IMR-90 (cell line): ENCODE data around the gene SLC9A5. TPM values are rescaled to one million over a fixed set of nuclear protein-coding genes. Genes with fewer than 3 reads are reported as not detected.

Source experiments
- ATAC-seq: fragments of 200-7000 bp; cut with Tn5 transposase; 2 replicates; pipeline ENCODE4 v1.9.1; 2020; ENCODE audit warnings: low read depth, mild to moderate bottlenecking, moderate library complexity
- BruUV-seq: library from RNA; stranded (reverse); fragments of 400-500 nt; replicated peaks from 2 replicates; lab custom pipeline; 2021; lab: Mats Ljungman, UMichigan
- CTCF ChIA-PET: fragments of 300-600 bp; formaldehyde crosslinking; extraction: SDS; loops from one replicate; lab custom pipeline; 2021; ENCODE audit warnings: antibody characterized with exemption; lab: Yijun Ruan, JAX
- POLR2A ChIA-PET: fragments of 300-600 bp; sonication (Branson Sonifier 250); formaldehyde crosslinking; loops from one replicate; lab custom pipeline; 2022; ENCODE audit warnings: antibody characterized with exemption; ENCODE audit not compliant: unreplicated experiment; lab: Charles Lee
- DNase-seq: peaks from one replicate; pipeline ENCODE4 v3.0.0; 2013
- H2AFZ ChIP-seq: replicated peaks from 2 replicates; pipeline ENCODE3; 2013; ENCODE audit warnings: low read length, mild to moderate bottlenecking; ENCODE audit not compliant: poor library complexity
- H2AK5ac ChIP-seq: 2 replicates; pipeline ENCODE4 v1.6.1; 2013; ENCODE audit warnings: low read depth, low read length, inconsistent platforms
- H2AK9ac ChIP-seq: replicated peaks from 2 replicates; pipeline ENCODE3; 2013; ENCODE audit warnings: mild to moderate bottlenecking, low read depth, low read length, moderate library complexity; ENCODE audit not compliant: poor library complexity
- H2BK120ac ChIP-seq: 2 replicates; pipeline ENCODE4 v1.6.1; 2013; ENCODE audit warnings: low read depth, low read length, inconsistent platforms
- H2BK15ac ChIP-seq: 3 replicates; pipeline ENCODE4 v1.6.1; 2013; ENCODE audit warnings: low read depth, low read length, inconsistent platforms
- H2BK20ac ChIP-seq: 2 replicates; pipeline ENCODE4 v1.6.1; 2013; ENCODE audit warnings: low read depth, mild to moderate bottlenecking, inconsistent platforms, low read length, moderate library complexity
- H2BK5ac ChIP-seq: 2 replicates; pipeline ENCODE4 v1.6.1; 2013; ENCODE audit warnings: mild to moderate bottlenecking, low read depth, low read length, inconsistent platforms; ENCODE audit not compliant: poor library complexity, severe bottlenecking
- H3K14ac ChIP-seq: replicated peaks from 2 replicates; pipeline ENCODE4 v1.6.1; 2013; ENCODE audit warnings: low read depth, low read length, inconsistent platforms
- H3K18ac ChIP-seq: 2 replicates; pipeline ENCODE4 v1.6.1; 2013; ENCODE audit warnings: low read depth, low read length, control low read depth
- H3K23ac ChIP-seq: 2 replicates; pipeline ENCODE4 v1.6.1; 2013; ENCODE audit warnings: low read depth, low read length, inconsistent platforms
- H3K27ac ChIP-seq: 2 replicates; pipeline ENCODE4 v1.5.1; 2013; ENCODE audit warnings: mild to moderate bottlenecking, control low read depth, low read length; ENCODE audit not compliant: insufficient read depth
- H3K27me3 ChIP-seq: 2 replicates; pipeline ENCODE4 v1.6.1; 2013; ENCODE audit warnings: low read length; ENCODE audit not compliant: control insufficient read depth, insufficient read depth
- H3K36me3 ChIP-seq: 2 replicates; pipeline ENCODE4 v1.6.1; 2013; ENCODE audit warnings: low read length, mixed read lengths; ENCODE audit not compliant: control insufficient read depth, insufficient read depth
- H3K4ac ChIP-seq: 2 replicates; pipeline ENCODE4 v1.6.1; 2013; ENCODE audit warnings: low read depth, low read length, inconsistent platforms
- H3K4me1 ChIP-seq: 2 replicates; pipeline ENCODE4 v1.6.1; 2013; ENCODE audit warnings: low read length, mixed read lengths; ENCODE audit not compliant: control insufficient read depth, insufficient read depth
- H3K4me2 ChIP-seq: 2 replicates; pipeline ENCODE4 v1.6.1; 2013; ENCODE audit warnings: low read depth, mild to moderate bottlenecking, control low read depth, low read length, moderate library complexity
- H3K4me3 ChIP-seq: 2 replicates; pipeline ENCODE4 v1.5.1; 2013; ENCODE audit warnings: low read depth, mild to moderate bottlenecking, control low read depth, low read length, moderate library complexity; ENCODE audit not compliant: insufficient read depth
- H3K56ac ChIP-seq: 2 replicates; pipeline ENCODE4 v1.6.1; 2013; ENCODE audit warnings: low read length, inconsistent platforms; ENCODE audit not compliant: insufficient read depth; ENCODE audit errors: extremely low read depth
- H3K79me1 ChIP-seq, 2 experiments: 2 replicates each; pipeline ENCODE4 v1.6.1; 2013; ENCODE audit warnings: low read length in 2 of 2, inconsistent platforms in 1 of 2, low read depth in 1 of 2
- H3K9ac ChIP-seq: 2 replicates; pipeline ENCODE4 v1.6.1; 2013; ENCODE audit warnings: low read depth, low read length, control low read depth
- H3K9me1 ChIP-seq: 2 replicates; pipeline ENCODE4 v1.6.1; 2013; ENCODE audit warnings: low read length, inconsistent platforms; ENCODE audit not compliant: insufficient read depth
- H3K9me3 ChIP-seq: 2 replicates; pipeline ENCODE4 v1.6.1; 2013; ENCODE audit warnings: low read length; ENCODE audit not compliant: control insufficient read depth, insufficient read depth
- H4K20me1 ChIP-seq: 2 replicates; pipeline ENCODE4 v1.6.1; 2013; ENCODE audit warnings: low read length, inconsistent platforms; ENCODE audit not compliant: insufficient read depth
- H4K5ac ChIP-seq: 2 replicates; pipeline ENCODE4 v1.6.1; 2013; ENCODE audit warnings: mild to moderate bottlenecking, low read depth, low read length, control low read depth
- H4K8ac ChIP-seq, 2 experiments: 2 replicates each; pipeline ENCODE4 v1.6.1; 2013; ENCODE audit warnings: low read depth in 2 of 2, low read length in 2 of 2, control low read depth in 1 of 2, inconsistent platforms in 1 of 2
- H4K91ac ChIP-seq: 2 replicates; pipeline ENCODE4 v1.6.1; 2013; ENCODE audit warnings: low read depth, low read length, inconsistent platforms; ENCODE audit not compliant: insufficient read depth
- CEBPB ChIP-seq: IDR thresholded peaks from 2 replicates; pipeline ENCODE4 v1.6.1; 2012; ENCODE audit warnings: low read depth, low read length, improper control_type of control experiment
- CHD1 ChIP-seq: IDR thresholded peaks from 2 replicates; pipeline ENCODE4 v1.6.1; 2012; ENCODE audit warnings: low read depth, low read length, improper control_type of control experiment
- CTCF ChIP-seq: conservative IDR thresholded peaks from 2 replicates; pipeline ENCODE4 v1.5.1; 2012; ENCODE audit warnings: mild to moderate bottlenecking, low read depth, low read length, improper control_type of control experiment
- ELK1 ChIP-seq: fragments of 150-350 bp; IDR thresholded peaks from 2 replicates; pipeline ENCODE4 v1.6.1; 2016; ENCODE audit warnings: low read depth, mild to moderate bottlenecking, low read length, moderate library complexity, borderline replicate concordance
- FOS ChIP-seq: fragments of 150-350 bp; IDR thresholded peaks from 2 replicates; pipeline ENCODE4 v1.6.1; 2016; ENCODE audit warnings: low read depth, low read length
- MAFK ChIP-seq: IDR thresholded peaks from 2 replicates; pipeline ENCODE4 v1.6.1; 2012; ENCODE audit warnings: low read depth, low read length, improper control_type of control experiment
- MAZ ChIP-seq: IDR thresholded peaks from 2 replicates; pipeline ENCODE4 v1.6.1; 2012; ENCODE audit warnings: low read depth, mild to moderate bottlenecking, low read length, improper control_type of control experiment, moderate library complexity, borderline replicate concordance
- NFE2L2 ChIP-seq: fragments of 150-350 bp; IDR thresholded peaks from 2 replicates; pipeline ENCODE4 v1.6.1; 2016; ENCODE audit warnings: low read depth, mild to moderate bottlenecking, low read length
- POLR2A ChIP-seq: IDR thresholded peaks from 2 replicates; pipeline ENCODE4 v1.6.1; 2012; ENCODE audit warnings: mild to moderate bottlenecking, low read depth, low read length
- RAD21 ChIP-seq: IDR thresholded peaks from 2 replicates; pipeline ENCODE4 v1.6.1; 2012; ENCODE audit warnings: low read length, improper control_type of control experiment
- RCOR1 ChIP-seq: IDR thresholded peaks from 2 replicates; pipeline ENCODE4 v1.6.1; 2012; ENCODE audit warnings: mild to moderate bottlenecking, low read length, improper control_type of control experiment; ENCODE audit not compliant: insufficient replicate concordance
- SMC3 ChIP-seq: fragments of 150-350 bp; IDR thresholded peaks from 2 replicates; pipeline ENCODE4 v1.6.1; 2016; ENCODE audit warnings: low read depth, mild to moderate bottlenecking, antibody characterized with exemption, low read length, moderate library complexity
- WGBS, 2 experiments: methylation state at CpG; one replicate each; pipeline versions ENCODE4 v1.1.5 to v1.1.7; 2013; ENCODE audit warnings: missing lambda C conversion rate in 2 of 2; ENCODE audit not compliant: insufficient read length in 1 of 2; ENCODE audit errors: extremely low coverage in 2 of 2; 5-methylcytosine and 5-hydroxymethylcytosine counted together
- dilution Hi-C: fragments of 300-500 bp; cut with HindIII; formaldehyde crosslinking; loops from one replicate; pipeline ENCODE4 v1.14.3; 2018; ENCODE audit warnings: low sequenced_read_pairs; ENCODE audit not compliant: unreplicated experiment
- in situ Hi-C: fragments of 300-500 bp; cut with MboI; formaldehyde crosslinking; loops from 3 replicates; pipeline ENCODE4 v1.14.3; 2019; ENCODE audit warnings: low sequenced_read_pairs, inconsistent platforms, mixed read lengths
- intact Hi-C: fragments of 100-400 bp; cut with micrococcal nuclease; formaldehyde crosslinking; loops from 2 replicates; pipeline ENCODE4 v1.10.0; 2022
- polyA plus RNA-seq, 3 experiments: library from polyadenylated mRNA; depleted of rRNA; stranded (reverse); fragments of >200 nt; gene quantifications; 2 replicates each; pipeline ENCODE4 v1.2.3, GENCODE V29; 2012; ENCODE audit warnings: low replicate concordance in 1 of 3
- total RNA-seq: library from RNA; depleted of rRNA; stranded (reverse); fragments of >200 nt; gene quantifications from 2 replicates; pipeline ENCODE4 v1.2.3, GENCODE V29; 2012

SLC9A5 gene
- total and polyA plus RNA-seq, 2 of the 4 experiments (the other 2 are of a cell fraction) = 1.8 to 5.7 TPM

- H2BK5ac ChIP-seq = no peak overlapping the region
- H3K9me3 ChIP-seq = no peaks in the 10 kb centered on the region
- intact Hi-C loops (no loop called here), dilution Hi-C loops (no loop called here), in situ Hi-C loops (no loop called here)
- no peak overlapping the region for H3K56ac ChIP-seq
- TF ChIP-seq ELK1 (no peak), CHD1 (no peak), MAFK (no peak), RAD21 (no peak), POLR2A (no peak), CEBPB (no peak), NFE2L2 (no peak), FOS (no peak), RCOR1 (no peak), CTCF (no peak), MAZ (no peak), SMC3 (no peak)
- no peak for ATAC-seq
- no peak for DNase-seq
- no TSS peak for BruUV-seq
- peaks cover 59% of the 10 kb centered on the region for H3K36me3 ChIP-seq
- H2AFZ ChIP-seq = no peak overlapping the region
- H2BK20ac ChIP-seq = no peak overlapping the region
- H3K18ac ChIP-seq = no peak overlapping the region
- no peak overlapping the region for H4K5ac ChIP-seq
- peaks cover 7% of the 10 kb centered on the region; the same call in 1 of the 2 replicates for H4K20me1 ChIP-seq
- H4K91ac ChIP-seq = no peak overlapping the region
- H3K4me3 ChIP-seq = no peak overlapping the region
- no peaks in the 10 kb centered on the region for H3K27me3 ChIP-seq
- no peak overlapping the region for H3K27ac ChIP-seq
- H2AK9ac ChIP-seq = peak overlapping the region; percentile 1
- H2BK120ac ChIP-seq = no peak overlapping the region
- no peak overlapping the region for H4K8ac ChIP-seq
- H3K23ac ChIP-seq = no peak overlapping the region
- H3K4me2 ChIP-seq = no peak overlapping the region
- no peak overlapping the region for H2BK15ac ChIP-seq
- peaks cover 27 to 65% of the 10 kb centered on the region in 2 experiments for H3K79me1 ChIP-seq
- H3K4me1 ChIP-seq = peaks cover 12% of the 10 kb centered on the region
- peaks cover 12% of the 10 kb centered on the region for H3K9me1 ChIP-seq
- H3K14ac ChIP-seq = no peak overlapping the region
- 96% methylated on average over 24 of the region's 32 CpGs; no CpG with 5 or more reads in 1 of the 2 experiments for WGBS, 2 experiments
- no peak overlapping the region for H2AK5ac ChIP-seq
- H3K9ac ChIP-seq = no peak overlapping the region
- POLR2A ChIA-PET = no interaction called here
- CTCF ChIA-PET = no interaction called here
- no peak overlapping the region for H3K4ac ChIP-seq
These were observed 18.6 kb upstream of the SLC9A5 start for GRCh38 chr16:67229906-67230808.
